ENCODE results near the gene LRCOL1.

LRCOL1 gene

DNA sequence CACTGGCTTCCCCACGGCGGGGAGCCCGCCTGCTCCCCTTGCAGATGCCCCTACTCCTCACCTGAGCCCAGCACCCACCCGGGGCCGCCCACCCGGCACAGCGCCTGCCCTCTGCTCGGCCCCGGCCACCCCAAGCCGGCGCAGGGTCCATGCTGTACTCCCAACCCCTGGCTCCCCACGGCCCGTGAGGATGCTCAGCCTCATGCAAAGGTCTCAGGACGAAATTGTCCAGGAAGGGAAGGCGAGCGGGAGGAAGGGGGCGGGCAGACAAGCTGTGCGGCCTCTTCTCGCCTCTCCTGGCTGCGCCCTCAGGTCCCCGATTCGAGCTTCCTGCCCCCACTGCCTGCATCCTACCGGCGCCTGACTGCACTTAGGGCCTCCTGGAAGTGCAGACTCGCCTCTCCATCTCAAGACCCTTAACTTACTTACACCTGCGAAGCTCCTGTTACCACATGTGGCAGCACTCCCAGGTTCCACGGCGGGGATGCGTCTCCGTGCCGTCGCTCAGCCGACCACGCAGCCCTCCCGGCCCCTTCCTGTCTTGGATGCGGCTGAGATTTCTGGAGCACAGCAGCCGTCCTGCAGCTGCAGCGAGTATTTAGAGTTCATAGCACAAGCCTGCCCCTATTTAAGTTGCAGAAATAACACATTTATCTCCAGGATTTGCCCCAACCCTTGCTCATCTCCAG, 18.0 kb downstream of the LRCOL1 start:
- Histone ChIP-seq H3K9me2 (replicated peaks; ENCODE audit: insufficient read depth, low read length) (no peaks in the 10 kb centered on the region), H3K4me3 (ENCODE audit: insufficient read depth, low read length, poor library complexity, severe bottlenecking) (no peak overlapping the region), H3K79me2 (ENCODE audit: insufficient read depth, low read length) (no peaks in the 10 kb centered on the region), H3K27ac (ENCODE audit: low read depth, low read length) (no peak overlapping the region), H3K4me2 (ENCODE audit: low read depth, low read length, poor library complexity, severe bottlenecking) (no peak overlapping the region), H3F3A (ENCODE audit: insufficient read depth) (peaks cover 5% of the 10 kb centered on the region), H4K20me1 (ENCODE audit: low read depth, low read length) (no peaks in the 10 kb centered on the region), H3K9me3 (ENCODE audit: insufficient read depth, low read length) (no peaks in the 10 kb centered on the region), H2AFZ (ENCODE audit: low read depth, low read length, severe bottlenecking) (no peak overlapping the region), H3K27me3 (ENCODE audit: low read length) (0 out of 2 replicates have a peak, but pooled peaks cover 3% of the 10 kb centered on the region), H3K36me3 (ENCODE audit: low read length) (no peaks in the 10 kb centered on the region), H3K9ac (ENCODE audit: low read length) (no peak overlapping the region)
- no peak for TF ChIP-seq EZH2phosphoT487 (conservative IDR thresholded peaks at IDR 0.05; ENCODE audit: low read length)
- TF ChIP-seq, protein P1, sequence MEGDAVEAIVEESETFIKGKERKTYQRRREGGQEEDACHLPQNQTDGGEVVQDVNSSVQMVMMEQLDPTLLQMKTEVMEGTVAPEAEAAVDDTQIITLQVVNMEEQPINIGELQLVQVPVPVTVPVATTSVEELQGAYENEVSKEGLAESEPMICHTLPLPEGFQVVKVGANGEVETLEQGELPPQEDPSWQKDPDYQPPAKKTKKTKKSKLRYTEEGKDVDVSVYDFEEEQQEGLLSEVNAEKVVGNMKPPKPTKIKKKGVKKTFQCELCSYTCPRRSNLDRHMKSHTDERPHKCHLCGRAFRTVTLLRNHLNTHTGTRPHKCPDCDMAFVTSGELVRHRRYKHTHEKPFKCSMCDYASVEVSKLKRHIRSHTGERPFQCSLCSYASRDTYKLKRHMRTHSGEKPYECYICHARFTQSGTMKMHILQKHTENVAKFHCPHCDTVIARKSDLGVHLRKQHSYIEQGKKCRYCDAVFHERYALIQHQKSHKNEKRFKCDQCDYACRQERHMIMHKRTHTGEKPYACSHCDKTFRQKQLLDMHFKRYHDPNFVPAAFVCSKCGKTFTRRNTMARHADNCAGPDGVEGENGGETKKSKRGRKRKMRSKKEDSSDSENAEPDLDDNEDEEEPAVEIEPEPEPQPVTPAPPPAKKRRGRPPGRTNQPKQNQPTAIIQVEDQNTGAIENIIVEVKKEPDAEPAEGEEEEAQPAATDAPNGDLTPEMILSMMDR (IDR thresholded peaks at IDR 0.05; ENCODE audit: insufficient read depth, low read length, poor library complexity, severe bottlenecking), result no peak

DNA sequence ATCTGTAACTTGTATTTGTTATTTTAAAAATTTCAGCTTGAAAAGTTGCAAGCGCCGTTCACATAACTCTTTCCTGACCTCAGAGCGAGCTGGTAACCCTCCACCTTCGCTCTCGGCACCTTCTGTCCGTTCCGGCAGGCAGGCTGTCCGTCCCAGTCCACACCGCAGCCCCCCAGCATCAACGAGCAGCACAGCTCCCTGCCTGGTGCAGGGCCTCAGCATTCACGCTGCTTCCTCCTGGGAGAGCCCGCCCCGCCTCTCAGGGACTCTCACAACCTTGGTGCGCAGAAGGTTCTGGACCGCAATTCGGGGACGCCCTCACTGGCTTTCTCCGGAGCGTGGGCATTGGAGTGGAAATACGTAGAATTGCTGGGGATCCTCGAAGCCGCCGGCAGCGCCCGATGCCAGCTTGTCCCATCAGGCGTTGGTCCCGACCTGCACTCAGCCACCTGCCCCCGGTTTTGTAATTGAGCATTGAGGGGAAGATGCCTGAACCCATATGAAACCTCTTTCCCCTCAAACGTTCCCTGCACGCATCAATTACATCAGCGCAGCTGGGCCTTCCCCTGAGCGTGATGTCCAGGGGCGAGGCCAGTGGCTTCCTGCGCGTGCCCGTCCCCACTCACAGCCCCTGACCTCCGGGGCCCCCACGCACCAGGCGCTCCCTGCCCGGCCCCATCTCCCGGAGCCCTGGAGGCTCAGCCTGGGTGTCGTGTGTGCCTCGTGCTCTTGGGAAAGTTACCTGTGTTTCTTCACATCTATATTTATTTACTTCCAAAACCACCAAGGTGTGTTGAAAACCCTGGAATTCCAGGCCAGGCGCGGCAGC, 19.1 kb downstream of the LRCOL1 start:
- no peak overlapping the region for H2AFZ ChIP-seq (ENCODE audit: low read depth, low read length, severe bottlenecking)
- no peak overlapping the region for H3K4me2 ChIP-seq (ENCODE audit: low read depth, low read length, poor library complexity, severe bottlenecking)
- H3K36me3 ChIP-seq (ENCODE audit: low read length), result no peaks in the 10 kb centered on the region
- H3K79me2 ChIP-seq (ENCODE audit: insufficient read depth, low read length), result no peaks in the 10 kb centered on the region
- H3K9me2 ChIP-seq (replicated peaks; ENCODE audit: insufficient read depth, low read length), result no peaks in the 10 kb centered on the region
- TF ChIP-seq, protein P1 (IDR thresholded peaks at IDR 0.05; ENCODE audit: insufficient read depth, low read length, poor library complexity, severe bottlenecking), result no peak
- no peak for TF ChIP-seq EZH2phosphoT487 (conservative IDR thresholded peaks at IDR 0.05; ENCODE audit: low read length)
- H3K27ac ChIP-seq (ENCODE audit: low read depth, low read length), result no peak overlapping the region
- H3K9me3 ChIP-seq (ENCODE audit: insufficient read depth, low read length), result no peaks in the 10 kb centered on the region
- H3F3A ChIP-seq (ENCODE audit: insufficient read depth), result no peaks in the 10 kb centered on the region
- H3K4me3 ChIP-seq (ENCODE audit: insufficient read depth, low read length, poor library complexity, severe bottlenecking), result no peak overlapping the region
- no peak overlapping the region for H3K9ac ChIP-seq (ENCODE audit: low read length)
- H4K20me1 ChIP-seq (ENCODE audit: low read depth, low read length), result no peaks in the 10 kb centered on the region
- no peaks in the 10 kb centered on the region for H3K27me3 ChIP-seq (ENCODE audit: low read length)

DNA sequence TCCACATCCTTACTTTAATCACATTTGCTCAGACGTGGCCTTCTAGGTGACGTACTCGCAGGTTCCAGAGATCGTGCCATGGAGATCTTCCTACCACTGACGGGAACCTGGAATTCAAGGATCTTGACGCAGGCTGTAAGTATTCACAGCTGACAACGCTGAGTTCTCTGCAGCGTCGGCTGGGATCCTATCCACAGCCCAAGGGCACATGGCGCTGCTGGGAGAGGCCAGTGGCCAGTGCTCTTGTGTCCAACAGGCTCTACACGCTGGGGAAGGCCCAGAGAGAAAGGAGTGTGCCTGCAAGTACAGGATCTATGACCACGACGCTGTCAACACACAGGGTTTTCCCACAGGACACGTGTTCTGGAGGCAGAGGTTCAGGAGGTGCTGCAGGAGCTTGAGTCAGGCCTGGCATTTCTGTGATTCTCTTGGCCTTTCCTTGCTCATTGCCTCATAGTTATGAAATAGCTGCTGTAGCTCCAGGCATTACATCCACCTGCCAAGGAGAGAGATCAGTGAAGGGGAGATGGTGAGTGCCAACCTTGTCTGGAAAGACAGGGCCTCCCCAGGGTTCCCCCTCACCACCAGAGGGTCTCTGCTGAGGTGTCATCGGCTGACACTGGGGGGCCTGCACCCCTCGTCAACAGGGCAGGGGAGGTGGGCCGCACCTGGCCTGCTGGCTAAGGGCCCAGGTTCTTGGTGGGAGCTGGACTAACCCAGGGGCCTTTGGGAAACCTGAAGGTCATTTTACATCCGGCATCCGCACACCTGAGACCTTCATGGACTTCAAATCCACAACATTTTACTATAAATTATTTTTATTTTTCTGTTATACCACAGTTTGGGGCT, 21.3 kb downstream of the LRCOL1 start:
- Histone ChIP-seq H3K27ac (ENCODE audit: low read depth, low read length) (no peak overlapping the region), H3K4me3 (ENCODE audit: insufficient read depth, low read length, poor library complexity, severe bottlenecking) (no peak overlapping the region), H3F3A (ENCODE audit: insufficient read depth) (no peaks in the 10 kb centered on the region; the same call in 1 of the 2 replicates), H3K27me3 (ENCODE audit: low read length) (no peaks in the 10 kb centered on the region), H3K9me2 (replicated peaks; ENCODE audit: insufficient read depth, low read length) (no peaks in the 10 kb centered on the region), H3K4me2 (ENCODE audit: low read depth, low read length, poor library complexity, severe bottlenecking) (no peak overlapping the region), H4K20me1 (ENCODE audit: low read depth, low read length) (no peaks in the 10 kb centered on the region), H2AFZ (ENCODE audit: low read depth, low read length, severe bottlenecking) (no peak overlapping the region), H3K79me2 (ENCODE audit: insufficient read depth, low read length) (no peaks in the 10 kb centered on the region), H3K36me3 (ENCODE audit: low read length) (no peaks in the 10 kb centered on the region), H3K9me3 (ENCODE audit: insufficient read depth, low read length) (no peaks in the 10 kb centered on the region), H3K9ac (ENCODE audit: low read length) (no peak overlapping the region)
- TF ChIP-seq EZH2phosphoT487 (conservative IDR thresholded peaks at IDR 0.05; ENCODE audit: low read length), result no peak
- TF ChIP-seq, protein P1 (IDR thresholded peaks at IDR 0.05; ENCODE audit: insufficient read depth, low read length, poor library complexity, severe bottlenecking), result no peak
